HG03378 (cell line): ENCODE measurements around the gene TUBA4B.
A peak's percentile ranks its signal among the peaks of the same experiment; 100 is the strongest.
"Not testable (repeated sequence)": the region's sequence is repeated elsewhere in the genome, so short reads cannot be mapped to it uniquely, and the experiment has no call there.

Source experiments
- ATAC-seq: cut with Tn5 transposase; IDR thresholded peaks from one replicate; pipeline ENCODE4 v1.9.1; 2021; ENCODE audit warnings: mild to moderate bottlenecking, moderate library complexity; ENCODE audit not compliant: unreplicated experiment

TUBA4B gene

DNA sequence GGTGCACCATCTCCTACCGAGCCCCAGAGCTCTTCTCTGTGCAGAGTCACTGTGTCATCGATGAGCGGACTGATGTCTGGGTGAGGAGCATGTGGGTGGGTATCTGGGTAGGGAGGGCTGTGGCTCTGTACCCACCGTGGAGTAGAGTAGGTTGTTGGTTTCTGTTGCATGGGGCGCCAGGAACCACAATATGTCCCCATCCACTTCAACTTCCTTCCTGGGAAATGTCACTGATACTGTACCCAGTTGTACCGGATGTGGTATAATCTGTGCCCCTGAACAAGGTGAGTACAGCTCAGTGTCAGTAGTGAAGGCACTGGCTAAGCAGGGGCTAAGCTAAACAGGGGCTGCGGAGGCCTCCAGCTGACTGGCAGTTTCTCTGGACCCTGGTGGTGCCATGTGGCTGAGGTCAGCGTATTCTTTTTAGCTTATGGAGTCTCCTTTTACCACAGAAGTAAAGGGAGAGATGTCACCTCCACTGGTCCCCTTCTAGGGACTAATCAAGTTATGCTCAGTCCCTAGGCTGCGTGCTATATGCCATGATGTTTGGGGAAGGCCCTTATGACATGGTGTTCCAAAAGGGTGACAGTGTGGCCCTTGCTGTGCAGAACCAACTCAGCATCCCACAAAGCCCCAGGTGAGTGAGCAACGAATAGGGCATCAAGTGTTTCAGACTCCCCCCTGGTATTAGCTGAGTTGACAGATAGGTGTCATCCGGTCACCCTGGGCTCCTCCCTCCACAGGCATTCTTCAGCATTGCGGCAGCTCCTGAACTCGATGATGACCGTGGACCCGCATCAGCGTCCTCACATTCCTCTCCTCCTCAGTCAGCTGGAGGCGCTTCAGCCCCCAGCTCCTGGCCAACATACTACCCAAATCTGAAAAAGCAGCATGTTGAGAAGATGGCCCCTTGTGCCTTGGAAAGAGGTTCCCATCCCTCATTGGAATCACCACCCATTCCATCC, 5.1 kb upstream of the TUBA4B start:
- no peak for ATAC-seq

DNA sequence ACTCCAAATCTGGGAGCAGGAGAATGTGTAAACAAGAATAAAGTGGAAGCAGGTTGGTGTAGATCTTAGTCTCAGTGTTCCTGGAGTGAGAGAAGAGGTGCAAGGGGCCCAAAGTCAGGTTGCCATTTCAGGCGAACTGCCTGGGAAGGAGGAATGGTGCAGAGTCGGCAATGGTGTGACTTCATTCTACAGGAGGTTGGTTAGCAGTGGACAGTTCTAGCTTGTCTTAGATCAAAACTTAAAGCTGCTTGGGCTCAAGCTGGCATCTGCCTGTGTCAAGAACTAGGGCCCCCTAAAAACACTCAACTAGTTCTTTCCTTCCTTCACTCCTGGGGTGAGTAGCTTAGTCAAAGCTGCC, 4.2 kb upstream of the TUBA4B start:
- no peak for ATAC-seq

DNA sequence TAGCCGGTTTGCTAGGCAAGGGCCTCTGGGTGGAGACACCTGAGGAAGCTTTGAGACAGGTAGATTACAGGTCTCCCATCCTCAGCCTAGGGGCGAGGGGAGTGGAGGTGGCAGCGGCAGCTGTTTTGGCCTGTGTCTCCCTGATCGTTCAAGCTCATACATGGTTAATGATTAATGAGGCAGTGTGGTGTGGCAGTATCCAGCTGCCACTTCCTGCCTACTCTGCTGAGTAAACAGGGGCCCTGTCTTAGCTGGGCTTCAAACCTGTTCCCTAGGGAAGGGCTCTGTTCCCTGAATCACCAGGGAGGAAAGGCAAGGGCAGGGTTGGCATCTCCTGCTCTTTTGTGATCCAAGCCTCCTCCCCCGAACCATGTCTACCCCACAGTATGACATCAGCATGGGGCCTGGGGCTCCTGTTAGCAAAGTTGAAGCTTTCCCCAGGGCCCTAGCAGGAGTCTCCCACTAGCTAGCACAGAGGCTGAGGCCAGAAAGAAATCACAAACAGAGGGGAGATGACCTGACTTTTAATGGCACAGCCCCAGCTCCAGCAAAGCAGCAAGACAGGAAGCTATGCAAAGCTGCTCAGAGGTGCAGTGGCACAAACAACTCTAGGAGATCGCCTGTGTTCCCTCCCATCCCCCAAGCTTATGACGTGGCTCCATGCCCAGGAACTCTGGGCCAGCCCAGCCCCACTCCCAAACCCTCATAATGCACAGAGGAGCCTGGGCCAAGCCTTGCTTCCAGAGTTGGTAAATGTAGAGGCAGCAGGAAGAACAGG, 3.7 kb upstream of the TUBA4B start:
- peak; percentile 43 for ATAC-seq

DNA sequence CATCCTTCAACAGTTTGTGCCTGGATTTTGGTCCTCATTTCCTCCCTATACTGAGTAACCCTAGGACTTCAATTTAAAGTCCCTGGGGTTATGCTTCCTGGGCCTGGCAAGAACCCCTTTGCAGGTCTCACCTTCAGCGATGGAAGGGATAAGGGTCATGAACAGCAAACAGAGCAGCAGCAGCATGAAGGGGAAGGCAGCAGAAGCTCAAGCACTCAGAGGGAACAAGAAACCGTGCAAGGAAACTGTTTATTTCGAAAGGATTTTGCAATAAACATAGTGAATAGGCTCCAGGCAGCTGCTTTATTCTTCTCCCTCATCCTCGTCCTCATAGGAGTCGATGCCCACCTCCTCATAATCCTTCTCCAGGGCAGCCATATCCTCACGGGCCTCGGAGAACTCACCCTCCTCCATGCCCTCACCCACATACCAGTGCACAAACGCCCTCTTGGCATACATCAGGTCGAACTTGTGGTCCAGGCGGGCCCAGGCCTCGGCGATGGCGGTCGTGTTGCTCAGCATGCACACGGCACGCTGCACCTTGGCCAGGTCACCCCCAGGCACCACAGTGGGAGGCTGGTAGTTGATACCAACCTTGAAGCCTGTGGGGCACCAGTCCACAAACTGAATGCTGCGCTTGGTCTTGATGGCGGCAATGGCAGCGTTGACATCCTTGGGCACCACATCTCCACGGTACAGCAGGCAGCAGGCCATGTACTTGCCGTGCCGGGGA, 2.8 kb upstream of the TUBA4B start:
- no peak for ATAC-seq

DNA sequence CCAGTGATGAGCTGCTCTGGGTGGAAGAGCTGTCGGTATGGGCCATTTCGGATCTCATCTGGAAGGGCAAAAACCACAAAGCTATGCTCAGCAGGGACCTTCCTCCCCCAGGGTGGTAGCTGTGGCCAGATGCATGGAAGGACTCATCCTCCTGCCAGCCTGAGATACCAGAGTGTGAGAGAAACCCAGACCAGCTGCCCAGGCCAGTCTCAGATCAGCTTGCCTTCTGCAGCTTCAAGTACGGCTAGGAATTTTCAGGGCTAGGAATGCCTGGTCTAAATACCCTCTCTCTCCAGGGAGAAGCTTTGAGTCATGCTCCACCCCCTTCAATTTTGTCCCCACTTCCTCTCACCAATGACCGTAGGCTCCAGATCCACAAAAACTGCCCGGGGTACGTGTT, 1.4 kb upstream of the TUBA4B start:
- ATAC-seq: no peak

DNA sequence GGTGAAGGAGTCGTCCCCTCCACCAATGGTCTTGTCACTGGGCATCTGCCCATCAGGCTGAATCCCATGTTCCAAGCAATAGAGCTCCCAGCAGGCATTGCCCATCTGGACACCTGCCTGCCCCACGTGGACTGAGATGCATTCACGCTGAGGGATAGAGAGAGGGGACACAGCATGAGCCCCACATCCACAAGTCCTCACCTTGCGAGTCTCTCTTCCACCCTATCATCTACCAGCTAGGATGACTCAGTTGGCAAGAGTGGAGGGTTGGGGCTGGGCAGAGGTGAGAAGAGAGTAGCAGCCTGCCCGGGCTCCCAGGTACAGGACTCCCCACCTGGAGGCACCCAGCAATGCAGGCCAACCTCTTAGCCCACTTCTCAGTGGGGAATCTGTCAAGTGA, 959 bp upstream of the TUBA4B start:
- ATAC-seq: no peak

DNA sequence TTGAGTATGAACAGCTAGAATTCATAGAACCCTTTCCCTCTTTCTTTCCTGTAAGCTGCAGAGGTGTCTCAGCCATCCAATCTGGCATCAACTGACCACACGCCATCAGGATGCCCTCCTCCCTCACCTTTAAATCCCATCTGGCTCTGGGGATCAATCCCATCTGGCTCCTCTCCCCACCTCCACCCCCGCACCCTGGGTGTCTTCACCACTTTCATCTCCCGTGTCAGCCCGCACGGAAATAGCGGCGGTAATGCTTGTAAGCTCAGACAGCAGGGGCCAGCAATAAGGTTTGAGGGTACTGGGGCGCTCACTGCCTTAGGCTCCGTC, 508 bp upstream of the TUBA4B start:
- ATAC-seq: no peak

DNA sequence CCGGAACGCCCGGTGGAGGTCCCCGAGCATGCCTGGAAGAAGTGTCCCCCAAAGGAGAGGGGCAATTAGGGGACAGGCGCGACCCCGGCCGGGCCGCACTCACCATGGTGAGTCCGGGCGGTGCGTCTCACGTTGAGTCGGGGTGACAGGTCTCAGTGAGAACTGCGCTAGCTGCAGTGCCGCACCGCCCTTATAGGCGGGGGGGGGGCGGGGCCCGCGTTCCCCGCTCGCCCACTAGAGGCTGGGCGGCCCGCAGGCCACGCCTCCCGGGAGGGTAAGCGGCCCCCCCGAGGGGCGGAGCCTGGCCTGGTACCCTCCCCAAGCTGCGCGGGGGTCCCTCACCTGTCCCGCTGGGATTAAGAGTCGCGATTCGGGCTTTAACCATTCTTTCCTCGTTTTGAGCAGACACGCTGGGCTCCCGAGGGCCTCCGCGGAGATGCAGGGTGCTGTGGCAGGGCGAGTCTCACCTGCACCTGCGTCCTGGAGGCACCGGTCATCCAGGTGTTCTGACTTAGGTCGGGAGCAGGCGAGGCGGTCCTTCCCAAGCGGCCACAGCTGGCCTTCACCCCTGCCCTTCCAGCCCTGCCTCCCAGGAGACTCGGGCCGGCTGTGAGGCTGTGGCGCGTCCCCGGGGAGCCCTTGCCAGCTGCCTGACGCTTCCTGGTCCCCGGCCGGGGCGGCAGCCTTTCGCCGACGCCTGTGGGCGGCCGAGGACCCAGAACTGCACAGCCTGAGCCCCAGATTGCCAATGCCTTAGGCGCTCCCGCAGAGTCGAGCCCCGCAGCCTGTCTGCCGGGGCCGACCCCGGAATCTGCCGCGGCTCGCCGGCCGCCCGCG, 928 bp downstream of the TUBA4B start, which contains the start of gene TUBA4A:
Gene TUBA4A, minus strand, starts transcription at position 166 of the 837 bp plus-strand sequence. Its CDS starts 60 bp downstream, at position 106.
- peak; percentile 32 for ATAC-seq

DNA sequence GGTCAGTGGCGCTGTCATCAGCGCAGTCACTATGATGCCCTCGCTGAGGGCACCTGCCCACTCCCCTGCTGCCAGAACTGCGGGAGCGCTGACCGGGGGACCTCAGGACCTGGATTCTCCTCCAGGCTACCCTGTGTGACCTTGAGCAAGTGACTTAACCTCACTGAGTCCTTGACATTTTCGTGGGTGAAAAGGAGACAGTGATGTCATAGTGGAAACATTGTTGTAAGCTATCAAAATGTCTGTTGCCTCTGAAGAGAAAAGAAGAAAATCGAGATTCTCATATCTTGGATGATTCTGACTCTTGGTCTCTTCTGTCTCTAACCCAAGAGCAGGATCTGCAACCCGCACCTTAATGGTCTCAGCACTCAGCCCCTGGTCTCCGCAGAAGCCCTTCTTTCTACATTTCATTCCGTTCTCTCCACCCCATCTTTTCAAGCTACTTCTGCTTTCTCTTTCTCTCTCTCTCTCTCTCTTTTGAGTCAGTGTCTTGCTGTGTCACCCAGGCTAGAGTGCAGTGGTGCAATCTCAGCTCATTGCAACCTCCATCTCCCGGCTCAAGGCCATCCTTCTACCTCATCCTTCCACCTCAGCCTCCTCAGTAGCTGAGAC, 1.7 kb downstream of the TUBA4B start:
- peak; percentile 35 for ATAC-seq

DNA sequence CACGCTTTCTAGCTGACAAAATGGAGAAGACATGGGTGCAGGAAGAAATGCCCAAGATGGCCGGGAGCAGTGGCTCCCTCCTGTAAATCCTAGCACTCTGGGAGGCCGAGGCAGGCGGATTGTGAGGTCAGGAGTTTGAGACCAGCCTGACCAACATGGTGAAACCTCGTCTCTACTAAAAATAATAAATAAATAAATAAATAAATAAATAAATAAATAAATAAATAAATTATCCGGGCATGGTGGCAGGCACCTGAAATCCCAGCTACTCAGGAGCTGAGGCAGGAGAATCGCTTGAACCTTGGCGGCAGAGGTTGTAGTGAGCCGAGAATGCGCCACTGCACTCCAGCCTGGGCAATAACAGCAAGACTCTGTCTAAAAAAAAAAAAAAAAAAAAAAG, 5.9 kb downstream of the TUBA4B start:
- not testable (repeated sequence) for ATAC-seq

DNA sequence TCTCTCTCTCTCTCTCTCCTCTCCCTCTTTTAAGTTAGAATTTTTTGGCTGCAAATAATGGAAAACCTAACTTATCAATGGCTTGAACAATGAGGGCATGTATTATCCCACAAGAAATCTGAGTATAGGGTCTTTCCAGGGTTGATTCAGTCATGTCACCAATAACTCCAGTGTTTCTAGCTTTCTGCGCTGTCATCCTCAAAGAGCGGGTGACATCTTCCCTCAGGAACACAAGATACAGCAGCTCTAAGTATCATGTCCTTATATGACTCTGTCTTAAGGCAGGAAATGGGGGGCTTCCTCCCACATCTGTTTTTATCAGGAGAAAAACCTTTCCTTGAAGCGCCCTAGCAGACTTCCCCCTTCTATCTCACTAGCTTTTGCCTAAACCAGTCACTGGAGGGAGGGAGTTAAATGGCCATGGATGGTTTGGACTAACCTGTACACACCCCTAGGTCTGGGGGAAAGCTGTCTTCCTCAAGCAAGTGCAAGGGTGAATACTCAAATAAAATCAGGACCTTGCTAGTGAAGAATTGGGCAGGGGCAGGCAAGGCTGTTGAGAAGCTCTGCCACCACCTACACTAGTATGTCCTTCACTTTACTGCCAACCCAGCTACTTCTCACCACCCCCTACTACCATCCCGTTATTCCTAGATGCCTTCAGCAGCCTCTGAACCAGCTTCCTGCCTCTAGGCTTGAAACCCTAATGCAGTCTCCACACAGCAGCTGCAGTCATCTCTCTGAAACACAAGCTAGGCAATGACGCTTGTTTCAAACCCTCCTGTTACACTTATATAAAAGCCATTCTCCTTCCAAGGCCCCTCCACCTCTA, 8.2 kb downstream of the TUBA4B start:
- no peak for ATAC-seq

DNA sequence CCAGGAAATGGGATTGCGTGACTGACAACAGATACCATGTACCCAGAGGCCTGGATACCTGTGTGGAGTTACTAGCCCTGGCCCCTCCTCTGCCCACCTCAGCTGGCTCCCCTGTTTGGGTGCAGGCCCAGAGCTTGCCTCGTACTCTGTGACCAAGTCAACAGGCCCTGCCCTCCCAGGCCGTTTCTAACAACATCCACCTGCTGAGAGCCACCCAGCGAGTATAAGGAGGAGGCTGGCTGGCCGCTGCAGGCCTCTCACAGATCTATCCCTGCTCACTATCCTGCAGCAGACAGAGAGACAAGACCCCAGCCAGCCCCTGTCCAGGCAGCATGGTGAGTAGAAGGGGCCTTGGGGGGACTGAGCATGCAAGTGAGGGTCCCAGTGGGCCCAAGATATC, 13.2 kb downstream of the TUBA4B start:
- no peak for ATAC-seq

DNA sequence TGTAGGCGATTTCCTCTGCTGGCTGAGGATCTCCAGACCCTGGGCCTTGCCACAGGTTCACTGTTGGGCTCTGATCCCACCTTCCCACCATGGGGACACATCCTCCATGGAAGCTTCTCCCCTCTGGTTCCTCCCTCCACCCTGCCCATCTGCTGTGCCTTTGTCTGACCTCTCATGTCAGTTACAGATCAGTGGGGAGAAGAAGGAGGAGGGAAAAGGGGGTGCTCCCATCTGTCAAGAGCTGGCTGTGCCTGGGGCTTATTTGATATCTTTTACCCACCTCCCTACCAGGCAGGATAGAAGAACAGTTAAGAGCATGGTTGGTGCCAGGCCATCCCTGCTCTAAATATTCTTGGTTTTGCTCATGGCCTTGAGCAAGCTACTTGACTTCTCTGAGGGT, 13.8 kb downstream of the TUBA4B start:
- ATAC-seq: no peak

DNA sequence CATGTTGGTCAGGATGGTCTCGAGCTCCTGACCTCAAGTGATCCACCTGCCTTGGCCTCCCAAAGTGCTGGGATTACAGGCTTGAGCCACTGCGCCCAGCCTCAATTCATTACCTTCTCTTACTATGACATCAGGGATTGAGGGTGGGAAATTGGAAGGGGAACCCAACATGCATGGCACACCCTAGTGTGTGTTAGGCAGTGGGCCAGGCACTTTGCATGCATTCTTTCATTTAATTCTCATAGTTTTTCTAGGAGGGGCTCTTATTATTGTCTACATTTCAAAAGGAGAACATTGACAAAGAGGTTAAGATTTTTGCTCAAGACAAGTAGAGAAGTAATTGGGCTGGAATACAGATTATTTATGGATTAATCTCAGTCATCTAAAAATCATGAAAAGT, 15.3 kb downstream of the TUBA4B start:
- no peak for ATAC-seq

DNA sequence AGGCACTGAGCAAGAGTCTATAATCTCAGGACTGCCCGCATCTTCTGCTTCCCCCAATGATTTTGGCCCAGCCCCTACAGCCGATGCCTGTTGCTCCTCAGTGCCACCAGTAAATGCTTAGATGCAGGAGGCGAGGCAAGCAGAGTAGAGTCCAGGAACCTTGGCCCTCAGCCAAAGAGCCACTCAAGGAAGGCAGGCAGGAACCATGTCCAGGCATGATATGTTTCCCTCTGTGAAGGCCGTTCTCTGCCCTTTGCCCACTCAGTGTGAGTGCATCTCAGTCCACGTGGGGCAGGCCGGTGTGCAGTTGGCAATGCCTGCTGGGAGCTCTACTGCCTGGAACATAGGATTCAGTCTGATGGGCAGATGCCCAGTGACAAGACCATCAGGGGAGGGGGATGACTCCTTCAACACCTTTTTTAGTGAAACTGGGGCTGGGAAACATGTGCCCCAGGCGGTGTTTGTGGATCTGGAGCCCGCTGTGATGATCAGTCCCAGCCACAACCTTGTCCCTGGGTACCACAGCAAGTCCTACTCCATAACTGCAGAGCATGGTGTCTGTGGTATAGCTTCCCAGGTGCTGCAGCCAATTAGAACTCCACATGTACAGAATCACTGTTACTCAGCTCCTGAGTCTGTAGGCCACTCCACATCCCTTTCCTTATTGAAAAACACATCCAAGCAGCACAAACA, 16.5 kb downstream of the TUBA4B start:
- ATAC-seq: no peak

DNA sequence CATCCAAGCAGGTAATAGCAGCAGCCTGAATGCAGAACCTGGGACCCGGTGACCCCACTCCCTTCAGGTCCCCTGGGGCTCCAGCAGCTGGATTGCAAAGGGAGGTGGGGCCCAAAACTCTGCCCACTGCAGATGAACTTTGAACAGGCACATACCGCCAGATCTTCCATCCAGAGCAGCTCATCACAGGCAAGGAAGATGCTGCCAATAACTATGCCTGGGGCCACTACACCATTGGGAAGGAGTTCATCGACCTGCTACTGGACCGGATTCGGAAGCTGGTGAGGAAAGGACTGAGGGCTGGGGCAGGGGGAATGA, 17.0 kb downstream of the TUBA4B start:
- ATAC-seq: no peak

DNA sequence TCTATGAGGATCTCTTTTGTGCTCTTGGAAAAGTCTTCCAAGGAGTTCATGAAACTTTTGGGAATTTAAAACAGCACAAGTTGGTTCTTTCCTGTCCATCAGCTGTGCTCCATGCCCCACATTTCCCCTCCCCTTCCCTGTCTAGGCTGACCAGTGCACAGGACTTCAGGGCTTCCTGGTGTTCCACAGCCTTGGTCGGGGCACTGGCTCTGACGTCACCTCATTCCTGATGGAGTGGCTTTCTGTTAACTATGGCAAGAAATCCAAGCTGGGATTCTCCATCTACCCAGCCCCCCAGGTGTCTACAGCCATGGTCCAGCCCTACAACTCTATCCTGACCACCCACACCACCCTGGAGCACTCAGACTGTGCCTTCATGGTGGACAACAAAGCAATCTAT, 18.0 kb downstream of the TUBA4B start:
- no peak for ATAC-seq

DNA sequence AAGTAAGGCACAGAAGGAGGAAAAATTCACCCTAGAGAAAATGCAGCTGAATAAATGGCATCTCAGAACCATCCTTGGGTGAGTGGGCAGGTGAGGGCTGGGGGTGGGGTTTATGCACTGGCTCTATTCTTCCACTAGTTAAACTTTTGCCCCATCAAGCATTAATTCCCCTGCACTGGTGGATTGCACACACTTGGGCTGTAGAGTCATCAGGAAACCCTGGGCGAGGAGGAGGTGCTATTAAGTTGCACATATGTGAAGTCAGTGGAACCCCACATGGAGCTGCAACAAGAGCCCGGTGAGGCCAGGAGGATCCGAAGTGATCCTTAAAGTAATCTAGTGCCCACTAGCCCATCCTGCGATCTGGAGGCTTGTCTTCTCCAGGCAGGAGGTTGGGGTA, 19.3 kb downstream of the TUBA4B start:
- no peak for ATAC-seq

DNA sequence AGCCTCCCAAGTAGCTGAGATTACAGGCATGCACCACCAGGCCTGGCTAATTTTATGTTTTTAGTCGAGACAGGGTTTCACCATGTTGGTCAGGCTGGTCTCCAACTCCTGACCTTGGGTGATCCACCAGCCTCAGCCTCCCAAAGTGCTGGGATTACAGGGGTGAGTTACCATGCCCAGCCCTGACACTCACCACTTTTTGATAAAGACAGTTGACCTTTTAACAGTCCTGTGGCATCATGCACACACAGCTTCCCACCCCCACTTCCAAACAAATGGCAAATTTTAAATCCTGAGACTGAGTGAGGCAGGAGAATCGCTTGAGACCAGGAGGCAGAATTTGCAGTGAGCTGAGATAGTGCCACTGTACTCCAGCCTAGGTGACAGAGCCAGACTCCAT, 20.0 kb downstream of the TUBA4B start:
- no peak for ATAC-seq
